ENCODE data around the gene SOWAHC.

The SOWAHC gene

DNA sequence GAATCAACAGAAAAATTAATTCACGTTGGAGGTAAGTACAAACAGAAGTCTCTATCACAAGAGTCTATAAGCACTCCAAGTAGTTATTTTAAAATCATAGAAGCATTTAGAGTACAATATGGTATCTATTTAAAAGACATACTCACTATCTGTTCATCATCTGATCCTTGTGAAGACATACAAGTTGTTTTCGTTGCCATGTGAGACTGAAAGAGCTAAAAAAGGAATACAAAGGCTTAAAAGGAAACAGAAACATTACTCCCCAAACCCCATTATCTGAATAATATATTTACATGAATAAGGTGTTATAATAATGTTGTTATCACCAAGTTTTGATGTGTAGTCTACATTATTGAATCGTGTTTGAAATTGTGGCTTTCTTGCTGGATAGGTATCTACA, 21.3 kb upstream of the SOWAHC start:
- TF ChIP-seq BHLHE40 (IDR thresholded peaks at IDR 0.05; ENCODE audit: borderline replicate concordance) (no peak), TARDBP (IDR thresholded peaks at IDR 0.05) (no peak), FOXM1 (IDR thresholded peaks at IDR 0.05; ENCODE audit: borderline replicate concordance) (no peak), FOXA1 (IDR thresholded peaks at IDR 0.05) (no peak), SUZ12 (IDR thresholded peaks at IDR 0.05) (no peak), SP1 (IDR thresholded peaks at IDR 0.05) (no peak), LEF1 (IDR thresholded peaks at IDR 0.05; ENCODE audit: borderline replicate concordance) (no peak), ARNT (IDR thresholded peaks at IDR 0.05) (no peak), ELF4 (IDR thresholded peaks at IDR 0.05) (no peak), L3MBTL2 (conservative IDR thresholded peaks at IDR 0.05) (no peak), NFRKB (IDR thresholded peaks at IDR 0.05) (no peak), ZNF384 (IDR thresholded peaks at IDR 0.05) (no peak), CTBP1 (IDR thresholded peaks at IDR 0.05; ENCODE audit: borderline replicate concordance) (no peak)
- TF ChIP-seq, protein P1, sequence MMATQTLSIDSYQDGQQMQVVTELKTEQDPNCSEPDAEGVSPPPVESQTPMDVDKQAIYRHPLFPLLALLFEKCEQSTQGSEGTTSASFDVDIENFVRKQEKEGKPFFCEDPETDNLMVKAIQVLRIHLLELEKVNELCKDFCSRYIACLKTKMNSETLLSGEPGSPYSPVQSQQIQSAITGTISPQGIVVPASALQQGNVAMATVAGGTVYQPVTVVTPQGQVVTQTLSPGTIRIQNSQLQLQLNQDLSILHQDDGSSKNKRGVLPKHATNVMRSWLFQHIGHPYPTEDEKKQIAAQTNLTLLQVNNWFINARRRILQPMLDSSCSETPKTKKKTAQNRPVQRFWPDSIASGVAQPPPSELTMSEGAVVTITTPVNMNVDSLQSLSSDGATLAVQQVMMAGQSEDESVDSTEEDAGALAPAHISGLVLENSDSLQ (IDR thresholded peaks at IDR 0.05): no peak
- DNase-seq (ENCODE audit: extremely low spot score): no peak
- ChIA-PET POLR2A (no interaction called here), CTCF (no interaction called here)

DNA sequence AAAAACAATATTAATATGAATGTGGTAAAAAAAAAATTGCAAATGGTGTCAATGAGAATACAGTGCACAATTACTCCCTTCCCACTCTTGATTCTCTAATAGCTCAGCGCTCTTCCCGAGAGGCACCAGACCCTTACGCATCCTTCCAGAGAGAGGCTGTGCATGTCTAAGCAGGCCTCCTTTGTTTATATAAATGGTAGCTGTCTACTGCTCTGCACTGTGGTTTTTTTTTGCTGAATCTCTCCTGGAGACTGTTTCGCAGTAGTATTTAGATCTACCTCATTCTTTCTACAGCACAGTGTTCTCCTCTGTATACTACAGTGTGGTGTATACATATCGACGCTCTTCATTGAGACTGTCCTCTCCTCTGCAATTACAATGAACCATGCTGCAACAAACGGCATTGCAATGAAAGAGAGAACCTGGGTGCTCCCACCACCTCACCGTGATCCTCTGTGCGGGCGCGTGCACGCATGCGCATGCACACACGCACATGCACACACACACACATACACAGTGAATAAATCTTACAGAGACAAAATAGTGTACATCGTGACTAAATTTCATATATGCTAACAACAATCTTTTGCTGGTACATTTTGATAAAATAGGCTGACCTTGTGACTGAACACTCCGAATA, 19.8 kb upstream of the SOWAHC start:
- DNase-seq (ENCODE audit: extremely low spot score): no peak
- ChIA-PET CTCF (no interaction called here), POLR2A (interaction anchor here (1.6 kb wide), 1 partner anchor 20 kb away, joined by 7 read pairs; the partner anchor contains the start of genes SEPTIN10 and SOWAHC)
- no peak for TF ChIP-seq FOXK2 (IDR thresholded peaks at IDR 0.05)
- no peak for TF ChIP-seq NFRKB (IDR thresholded peaks at IDR 0.05)

DNA sequence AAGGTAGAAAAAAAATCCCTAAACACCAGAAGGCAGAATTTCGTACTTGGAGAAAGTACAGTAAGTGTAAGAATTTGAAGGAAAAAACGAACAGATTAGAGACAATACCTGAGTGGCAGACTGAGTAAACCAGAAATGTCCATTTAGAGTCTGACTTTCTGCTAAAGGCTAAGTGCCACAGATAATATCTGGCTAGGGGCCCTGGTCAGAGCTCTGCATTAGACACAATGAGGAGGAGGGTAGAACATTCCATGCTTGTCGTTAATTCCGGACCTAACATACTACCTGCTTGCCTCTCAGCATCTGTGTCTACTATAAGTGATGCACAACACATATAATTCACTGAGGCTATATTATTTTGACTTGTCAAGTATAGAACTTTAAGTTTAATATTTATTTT, 18.5 kb upstream of the SOWAHC start:
- no peak for DNase-seq (ENCODE audit: extremely low spot score)
- POLR2A ChIA-PET: interaction anchor here (1.6 kb wide), 1 partner anchor 19 kb away, joined by 7 read pairs; the partner anchor contains the start of genes SEPTIN10 and SOWAHC
- CTCF ChIA-PET: no interaction called here
- TF ChIP-seq TARDBP (IDR thresholded peaks at IDR 0.05): no peak
- TF ChIP-seq FOXA1 (IDR thresholded peaks at IDR 0.05): no peak
- TF ChIP-seq FOXK2 (IDR thresholded peaks at IDR 0.05): no peak
- TF ChIP-seq CTBP1 (IDR thresholded peaks at IDR 0.05; ENCODE audit: borderline replicate concordance): no peak

DNA sequence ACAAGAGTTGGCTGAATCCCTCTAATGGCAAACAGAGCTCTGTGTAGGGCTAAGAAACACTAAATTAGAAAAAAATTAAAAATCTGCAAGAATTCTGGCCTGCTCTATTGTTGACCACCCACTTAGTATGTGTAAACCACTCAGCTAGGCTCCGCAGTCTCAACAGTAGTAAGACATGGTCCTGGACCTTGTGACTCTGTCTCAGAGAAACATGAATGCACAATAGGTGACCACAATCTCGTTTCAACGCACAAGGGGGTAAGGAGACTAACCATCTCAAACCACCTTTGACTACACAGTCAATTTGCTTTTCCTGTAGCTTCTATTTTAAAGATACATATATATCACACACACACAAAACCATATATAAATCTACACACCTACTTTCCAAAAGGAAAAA, 16.9 kb upstream of the SOWAHC start:
- TF ChIP-seq NFRKB (IDR thresholded peaks at IDR 0.05) (no peak), FOXM1 (IDR thresholded peaks at IDR 0.05; ENCODE audit: borderline replicate concordance) (no peak), ELF4 (IDR thresholded peaks at IDR 0.05) (no peak), L3MBTL2 (conservative IDR thresholded peaks at IDR 0.05) (no peak), HDGF (IDR thresholded peaks at IDR 0.05; ENCODE audit: borderline replicate concordance) (no peak), BHLHE40 (IDR thresholded peaks at IDR 0.05; ENCODE audit: borderline replicate concordance) (no peak), LEF1 (IDR thresholded peaks at IDR 0.05; ENCODE audit: borderline replicate concordance) (no peak), SP1 (IDR thresholded peaks at IDR 0.05) (no peak), TARDBP (IDR thresholded peaks at IDR 0.05) (no peak), ARNT (IDR thresholded peaks at IDR 0.05) (no peak), CTBP1 (IDR thresholded peaks at IDR 0.05; ENCODE audit: borderline replicate concordance) (no peak), SUZ12 (IDR thresholded peaks at IDR 0.05) (no peak), FOXK2 (IDR thresholded peaks at IDR 0.05) (no peak), ZNF384 (IDR thresholded peaks at IDR 0.05) (no peak)
- TF ChIP-seq, protein P1 (IDR thresholded peaks at IDR 0.05): no peak
- ChIA-PET POLR2A (interaction anchor here (0.9 kb wide), 1 partner anchor 10 kb away, joined by 3 read pairs; no protein-coding TSS in a partner anchor), CTCF (interaction anchor here (0.7 kb wide), 1 partner anchor 9 kb away, joined by 3 read pairs; no protein-coding TSS in a partner anchor)
- no peak for DNase-seq (ENCODE audit: extremely low spot score)

DNA sequence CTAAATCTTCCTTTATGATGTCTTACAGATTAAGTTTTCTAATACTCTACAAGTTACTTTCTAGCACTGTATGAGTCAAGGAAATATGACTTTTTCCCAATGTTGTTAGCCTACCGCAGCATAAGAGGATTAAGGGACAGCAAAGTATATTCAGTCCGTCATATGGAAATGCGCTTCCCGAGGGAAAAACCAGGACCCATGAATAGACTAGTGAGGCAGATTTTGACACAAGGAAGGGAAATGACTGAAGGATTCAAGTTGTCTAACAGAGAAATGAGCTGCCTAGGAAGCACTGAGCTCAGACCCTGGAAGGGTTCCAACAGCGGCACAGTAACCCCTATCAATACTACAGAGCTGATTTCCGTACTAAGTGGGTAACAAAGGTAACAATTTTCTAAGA, 12.4 kb upstream of the SOWAHC start:
- TF ChIP-seq BHLHE40 (IDR thresholded peaks at IDR 0.05; ENCODE audit: borderline replicate concordance) (no peak), FOXK2 (IDR thresholded peaks at IDR 0.05) (no peak), L3MBTL2 (conservative IDR thresholded peaks at IDR 0.05) (no peak), ELF4 (IDR thresholded peaks at IDR 0.05) (no peak), LEF1 (IDR thresholded peaks at IDR 0.05; ENCODE audit: borderline replicate concordance) (no peak), CTBP1 (IDR thresholded peaks at IDR 0.05; ENCODE audit: borderline replicate concordance) (no peak), SUZ12 (IDR thresholded peaks at IDR 0.05) (no peak)
- TF ChIP-seq, protein P1 (IDR thresholded peaks at IDR 0.05): no peak
- no peak for DNase-seq (ENCODE audit: extremely low spot score)
- ChIA-PET CTCF (interaction anchor here (0.6 kb wide), 1 partner anchor 966 kb away, joined by 3 read pairs; no protein-coding TSS in a partner anchor), POLR2A (interaction anchor here (1.1 to 2.7 kb wide), 2 partner anchors 8 to 13 kb away, joined by 4 to 13 read pairs; partner anchors contain the start of genes SEPTIN10 and SOWAHC)

DNA sequence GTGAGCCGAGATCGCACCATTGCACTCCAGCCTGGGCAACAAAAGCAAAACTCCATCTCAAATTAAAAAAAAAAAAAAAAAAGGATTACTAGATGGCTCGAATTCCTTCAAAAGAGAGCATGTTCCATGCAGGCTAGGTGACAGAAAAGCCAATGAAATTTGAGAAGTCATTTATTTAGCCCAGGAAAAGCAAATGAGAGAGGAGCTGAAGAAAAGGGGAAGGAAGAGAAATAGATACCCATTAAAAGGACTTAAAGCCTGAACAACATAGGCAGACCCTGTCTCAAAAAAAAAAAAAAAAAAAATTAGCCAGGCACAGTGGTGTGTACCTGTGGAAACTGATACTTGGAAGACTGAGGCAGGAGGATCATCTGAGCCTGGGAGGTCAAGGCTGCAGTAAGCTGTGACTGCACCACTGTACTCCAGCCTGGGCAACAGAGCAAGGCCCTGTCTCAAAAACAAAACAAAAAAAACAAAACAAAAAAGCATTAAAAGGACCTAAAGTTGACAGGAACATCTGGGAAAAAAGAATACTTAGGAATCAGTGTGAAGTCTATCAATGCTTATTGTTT, 11.5 kb upstream of the SOWAHC start:
- ChIA-PET POLR2A (interaction anchor here (1.1 to 2.7 kb wide), 2 partner anchors 7 to 12 kb away, joined by 4 to 13 read pairs; partner anchors contain the start of genes SEPTIN10 and SOWAHC), CTCF (interaction anchor here (0.6 kb wide), 1 partner anchor 128 kb away, joined by 6 read pairs; no protein-coding TSS in a partner anchor)
- DNase-seq (ENCODE audit: extremely low spot score): no peak
- TF ChIP-seq TARDBP (IDR thresholded peaks at IDR 0.05) (no peak), ZNF384 (IDR thresholded peaks at IDR 0.05) (peak; percentile 91), SP1 (IDR thresholded peaks at IDR 0.05) (no peak)
